GM23338 (cell line): ENCODE measurements around the gene WDR77. TPM values are rescaled to one million over a fixed set of nuclear protein-coding genes. Genes with fewer than 3 reads are reported as not detected.

Experiments
- ATAC-seq: fragments of 200-7000 bp; cut with Tn5 transposase; 3 replicates; pipeline ENCODE4 v1.9.1; 2020
- DNase-seq: peaks from one replicate; pipeline ENCODE4 v3.0.0-alpha.2; 2015; ENCODE audit warnings: low spot score
- H2AFZ ChIP-seq: fragments of 200-600 bp; sonication (generic); 2 replicates; pipeline ENCODE4 v1.8.0; 2016; ENCODE audit warnings: antibody characterized with exemption, mild to moderate bottlenecking, moderate library complexity
- H3F3A ChIP-seq: fragments of 200-600 bp; sonication (generic); replicated peaks from 2 replicates; pipeline ENCODE4 v1.8.0; 2017; ENCODE audit warnings: antibody characterized with exemption, mixed run types, low read depth
- H3K27ac ChIP-seq: fragments of 200-600 bp; sonication (generic); 2 replicates; pipeline ENCODE4 v1.6.1; 2016; ENCODE audit warnings: low read depth
- H3K27me3 ChIP-seq: fragments of 200-600 bp; sonication (generic); 2 replicates; pipeline ENCODE4 v1.8.0; 2016; ENCODE audit warnings: mild to moderate bottlenecking, mixed run types, moderate library complexity; ENCODE audit not compliant: insufficient read depth
- H3K36me3 ChIP-seq: fragments of 200-600 bp; sonication (generic); 2 replicates; pipeline ENCODE4 v1.8.0; 2016; ENCODE audit warnings: mild to moderate bottlenecking; ENCODE audit not compliant: insufficient read depth
- H3K4me1 ChIP-seq: fragments of 200-600 bp; sonication (generic); 2 replicates; pipeline ENCODE4 v1.8.0; 2016; ENCODE audit warnings: mild to moderate bottlenecking, moderate library complexity; ENCODE audit not compliant: insufficient read depth
- H3K4me2 ChIP-seq: fragments of 200-600 bp; sonication (generic); 2 replicates; pipeline ENCODE4 v1.7.1; 2017; ENCODE audit warnings: mixed run types
- H3K4me3 ChIP-seq: fragments of 200-600 bp; sonication (generic); 2 replicates; pipeline ENCODE4 v1.6.1; 2016; ENCODE audit warnings: mixed run types
- H3K79me2 ChIP-seq: fragments of 200-600 bp; sonication (generic); replicated peaks from 2 replicates; pipeline ENCODE4 v1.8.0; 2017; ENCODE audit warnings: mild to moderate bottlenecking; ENCODE audit not compliant: insufficient read depth
- H3K9me2 ChIP-seq: fragments of 200-600 bp; sonication (generic); 2 replicates; pipeline ENCODE4 v1.8.0; 2017; ENCODE audit not compliant: insufficient read depth
- H4K20me1 ChIP-seq: fragments of 200-600 bp; sonication (generic); replicated peaks from 2 replicates; pipeline ENCODE4 v1.8.0; 2017; ENCODE audit warnings: mild to moderate bottlenecking; ENCODE audit not compliant: insufficient read depth
- H3K27ac Mint-ChIP-seq: 2 replicates; pipeline ENCODE4 v1.8.0; 2020; ENCODE audit warnings: inconsistent platforms, mild to moderate bottlenecking, moderate library complexity, mixed read lengths
- H3K27me3 Mint-ChIP-seq: 3 replicates; pipeline ENCODE4 v1.8.0; 2022; ENCODE audit warnings: low read depth, mild to moderate bottlenecking, moderate library complexity, mixed read lengths, inconsistent platforms; ENCODE audit not compliant: insufficient read depth, poor library complexity
- H3K36me3 Mint-ChIP-seq: 3 replicates; pipeline ENCODE4 v1.8.0; 2021; ENCODE audit warnings: low read depth, mild to moderate bottlenecking, inconsistent platforms, moderate library complexity, mixed read lengths
- H3K4me1 Mint-ChIP-seq: 3 replicates; pipeline ENCODE4 v1.8.0; 2020; ENCODE audit warnings: mild to moderate bottlenecking, inconsistent platforms, mixed read lengths
- H3K4me3 Mint-ChIP-seq: 3 replicates; pipeline ENCODE4 v1.8.0; 2021; ENCODE audit warnings: moderate library complexity, mild to moderate bottlenecking, inconsistent platforms, mixed read lengths
- H3K9me3 Mint-ChIP-seq: 3 replicates; pipeline ENCODE4 v1.8.0; 2020; ENCODE audit warnings: moderate library complexity, mild to moderate bottlenecking, inconsistent platforms, mixed read lengths
- CREB1 ChIP-seq: fragments of 250-450 bp; sonication (Bioruptor Pico); IDR thresholded peaks from 2 replicates; pipeline ENCODE4 v1.5.0; 2020; ENCODE audit warnings: low read depth, mild to moderate bottlenecking, moderate library complexity
- CTCF ChIP-seq, 2 experiments: fragments of 200-600 bp in 1 of 2; sonication (generic) in 1 of 2; conservative IDR thresholded peaks; 2 replicates each; pipeline versions ENCODE4 v1.5.1 to v1.6.1; 2016 to 2017; ENCODE audit warnings: antibody characterized with exemption in 2 of 2, low read depth in 2 of 2, mild to moderate bottlenecking in 2 of 2, moderate library complexity in 1 of 2
- EZH2 ChIP-seq: fragments of 200-600 bp; sonication (generic); IDR thresholded peaks from one replicate; pipeline ENCODE4 v1.8.0; 2017; ENCODE audit warnings: antibody characterized with exemption, mild to moderate bottlenecking, low read depth; ENCODE audit not compliant: unreplicated experiment
- JUNB ChIP-seq: IDR thresholded peaks from one replicate; pipeline ENCODE4 v1.6.1; 2016; ENCODE audit warnings: antibody characterized with exemption; ENCODE audit not compliant: unreplicated experiment
- POLR2AphosphoS5 ChIP-seq: IDR thresholded peaks from 2 replicates; pipeline ENCODE4 v1.6.1; 2016; ENCODE audit warnings: antibody characterized with exemption, low read depth
- STAT1 ChIP-seq: IDR thresholded peaks from one replicate; pipeline ENCODE4 v1.6.1; 2016; ENCODE audit warnings: antibody characterized with exemption; ENCODE audit not compliant: unreplicated experiment
- ZNF114 ChIP-seq: fragments of 250-450 bp; sonication (Bioruptor Pico); IDR thresholded peaks from 2 replicates; pipeline ENCODE4 v1.5.0; 2020; ENCODE audit warnings: mild to moderate bottlenecking, moderate library complexity
- ZNF331 ChIP-seq: fragments of 250-450 bp; sonication (Bioruptor Pico); IDR thresholded peaks from 2 replicates; pipeline ENCODE4 v1.5.0; 2020; ENCODE audit warnings: low read depth, mild to moderate bottlenecking, moderate library complexity
- polyA plus RNA-seq: library from polyadenylated mRNA; unstranded; fragments of >200 nt; fragmentation: Nextera tagmentation; extraction: Ambion mirVana; gene quantifications from 2 replicates; pipeline ENCODE4 v1.2.1, GENCODE V29; 2016
- total RNA-seq: library from RNA; depleted of rRNA; stranded (reverse); fragments of >200 nt; shearing (Covaris generic); gene quantifications from 2 replicates; pipeline ENCODE4 v1.2.3, GENCODE V29; 2014
- TF ChIP-seq, protein P1 (sequence below): fragments of 250-450 bp; sonication (Bioruptor Pico); IDR thresholded peaks from 2 replicates; pipeline ENCODE4 v1.5.0; 2020; ENCODE audit warnings: mild to moderate bottlenecking, moderate library complexity

WDR77 gene
- total and polyA plus RNA-seq, 2 experiments from 2014 or later: 85.9 to 111 TPM

- TF ChIP-seq ZNF331 (CRISPR knock-in tag): no peak
- TF ChIP-seq STAT1: no peak
- TF ChIP-seq, protein P1, sequence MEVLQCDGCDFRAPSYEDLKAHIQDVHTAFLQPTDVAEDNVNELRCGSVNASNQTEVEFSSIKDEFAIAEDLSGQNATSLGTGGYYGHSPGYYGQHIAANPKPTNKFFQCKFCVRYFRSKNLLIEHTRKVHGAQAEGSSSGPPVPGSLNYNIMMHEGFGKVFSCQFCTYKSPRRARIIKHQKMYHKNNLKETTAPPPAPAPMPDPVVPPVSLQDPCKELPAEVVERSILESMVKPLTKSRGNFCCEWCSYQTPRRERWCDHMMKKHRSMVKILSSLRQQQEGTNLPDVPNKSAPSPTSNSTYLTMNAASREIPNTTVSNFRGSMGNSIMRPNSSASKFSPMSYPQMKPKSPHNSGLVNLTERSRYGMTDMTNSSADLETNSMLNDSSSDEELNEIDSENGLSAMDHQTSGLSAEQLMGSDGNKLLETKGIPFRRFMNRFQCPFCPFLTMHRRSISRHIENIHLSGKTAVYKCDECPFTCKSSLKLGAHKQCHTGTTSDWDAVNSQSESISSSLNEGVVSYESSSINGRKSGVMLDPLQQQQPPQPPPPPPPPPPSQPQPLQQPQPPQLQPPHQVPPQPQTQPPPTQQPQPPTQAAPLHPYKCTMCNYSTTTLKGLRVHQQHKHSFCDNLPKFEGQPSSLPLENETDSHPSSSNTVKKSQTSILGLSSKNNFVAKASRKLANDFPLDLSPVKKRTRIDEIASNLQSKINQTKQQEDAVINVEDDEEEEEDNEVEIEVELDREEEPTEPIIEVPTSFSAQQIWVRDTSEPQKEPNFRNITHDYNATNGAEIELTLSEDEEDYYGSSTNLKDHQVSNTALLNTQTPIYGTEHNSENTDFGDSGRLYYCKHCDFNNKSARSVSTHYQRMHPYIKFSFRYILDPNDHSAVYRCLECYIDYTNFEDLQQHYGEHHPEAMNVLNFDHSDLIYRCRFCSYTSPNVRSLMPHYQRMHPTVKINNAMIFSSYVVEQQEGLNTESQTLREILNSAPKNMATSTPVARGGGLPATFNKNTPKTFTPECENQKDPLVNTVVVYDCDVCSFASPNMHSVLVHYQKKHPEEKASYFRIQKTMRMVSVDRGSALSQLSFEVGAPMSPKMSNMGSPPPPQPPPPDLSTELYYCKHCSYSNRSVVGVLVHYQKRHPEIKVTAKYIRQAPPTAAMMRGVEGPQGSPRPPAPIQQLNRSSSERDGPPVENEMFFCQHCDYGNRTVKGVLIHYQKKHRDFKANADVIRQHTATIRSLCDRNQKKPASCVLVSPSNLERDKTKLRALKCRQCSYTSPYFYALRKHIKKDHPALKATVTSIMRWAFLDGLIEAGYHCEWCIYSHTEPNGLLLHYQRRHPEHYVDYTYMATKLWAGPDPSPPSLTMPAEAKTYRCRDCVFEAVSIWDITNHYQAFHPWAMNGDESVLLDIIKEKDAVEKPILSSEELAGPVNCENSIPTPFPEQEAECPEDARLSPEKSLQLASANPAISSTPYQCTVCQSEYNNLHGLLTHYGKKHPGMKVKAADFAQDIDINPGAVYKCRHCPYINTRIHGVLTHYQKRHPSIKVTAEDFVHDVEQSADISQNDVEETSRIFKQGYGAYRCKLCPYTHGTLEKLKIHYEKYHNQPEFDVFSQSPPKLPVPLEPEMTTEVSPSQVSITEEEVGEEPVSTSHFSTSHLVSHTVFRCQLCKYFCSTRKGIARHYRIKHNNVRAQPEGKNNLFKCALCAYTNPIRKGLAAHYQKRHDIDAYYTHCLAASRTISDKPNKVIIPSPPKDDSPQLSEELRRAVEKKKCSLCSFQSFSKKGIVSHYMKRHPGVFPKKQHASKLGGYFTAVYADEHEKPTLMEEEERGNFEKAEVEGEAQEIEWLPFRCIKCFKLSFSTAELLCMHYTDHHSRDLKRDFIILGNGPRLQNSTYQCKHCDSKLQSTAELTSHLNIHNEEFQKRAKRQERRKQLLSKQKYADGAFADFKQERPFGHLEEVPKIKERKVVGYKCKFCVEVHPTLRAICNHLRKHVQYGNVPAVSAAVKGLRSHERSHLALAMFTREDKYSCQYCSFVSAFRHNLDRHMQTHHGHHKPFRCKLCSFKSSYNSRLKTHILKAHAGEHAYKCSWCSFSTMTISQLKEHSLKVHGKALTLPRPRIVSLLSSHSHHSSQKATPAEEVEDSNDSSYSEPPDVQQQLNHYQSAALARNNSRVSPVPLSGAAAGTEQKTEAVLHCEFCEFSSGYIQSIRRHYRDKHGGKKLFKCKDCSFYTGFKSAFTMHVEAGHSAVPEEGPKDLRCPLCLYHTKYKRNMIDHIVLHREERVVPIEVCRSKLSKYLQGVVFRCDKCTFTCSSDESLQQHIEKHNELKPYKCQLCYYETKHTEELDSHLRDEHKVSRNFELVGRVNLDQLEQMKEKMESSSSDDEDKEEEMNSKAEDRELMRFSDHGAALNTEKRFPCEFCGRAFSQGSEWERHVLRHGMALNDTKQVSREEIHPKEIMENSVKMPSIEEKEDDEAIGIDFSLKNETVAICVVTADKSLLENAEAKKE: no peak
- no peak for TF ChIP-seq EZH2
- TF ChIP-seq JUNB: no peak
Observed at GRCh38 chr1:111470596-111470995, 21.5 kb upstream of the WDR77 start (continued).

- Histone ChIP-seq H3F3A (no peaks in the 10 kb centered on the region), H2AFZ (no peak overlapping the region), H3K4me1 (no peaks in the 10 kb centered on the region), H4K20me1 (no peaks in the 10 kb centered on the region), H3K4me2 (no peak overlapping the region), H3K36me3 (no peaks in the 10 kb centered on the region), H3K27me3 (no peaks in the 10 kb centered on the region), H3K27ac (no peak overlapping the region), H3K9me2 (no peaks in the 10 kb centered on the region; the same call in 1 of the 2 replicates), H3K79me2 (no peaks in the 10 kb centered on the region), H3K4me3 (no peak overlapping the region)
- DNase-seq (no peak), ATAC-seq (no peak)
- H3K36me3 Mint-ChIP-seq: no peaks in the 10 kb centered on the region
- no peaks in the 10 kb centered on the region for H3K27me3 Mint-ChIP-seq
- no peak overlapping the region for H3K4me3 Mint-ChIP-seq
- no peak overlapping the region for H3K27ac Mint-ChIP-seq
- no peaks in the 10 kb centered on the region for H3K9me3 Mint-ChIP-seq
- no peaks in the 10 kb centered on the region for H3K4me1 Mint-ChIP-seq
- no peak for TF ChIP-seq CTCF (conservative IDR thresholded peaks at IDR 0.05; ENCODE audit: low read depth in 2 of 2)
- no peak for TF ChIP-seq JUNB
- no peak for TF ChIP-seq CREB1
- TF ChIP-seq ZNF114: no peak
- TF ChIP-seq POLR2AphosphoS5: no peak
- TF ChIP-seq STAT1: no peak
- TF ChIP-seq, protein P1: no peak
Observed at GRCh38 chr1:111469539-111469938, 20.5 kb upstream of the WDR77 start.
